GM19328 (cell line): ENCODE results near the gene COP1.

Experiments used
- ATAC-seq: cut with Tn5 transposase; IDR thresholded peaks from one replicate; pipeline ENCODE4 v1.9.1; 2021; ENCODE audit warnings: mild to moderate bottlenecking, moderate library complexity; ENCODE audit not compliant: unreplicated experiment

COP1 gene

GRCh38 chr1:175902281-175902680 is 304.8 kb downstream of the COP1 start:
- no peak for ATAC-seq

GRCh38 chr1:175901076-175901836 is 305.8 kb downstream of the COP1 start:
- no peak for ATAC-seq

- ATAC-seq: no peak
Measured at GRCh38 chr1:175900171-175900570, 306.9 kb downstream of the COP1 start.

GRCh38 chr1:175895966-175896365 is 311.1 kb downstream of the COP1 start:
- no peak for ATAC-seq
